Tibial artery (tissue), 4 donors: ENCODE results near the gene USP24.

ENCODE experiments used
- DNase-seq, 2 donors: peaks; one replicate each; pipeline ENCODE4 v3.0.0-alpha.2; 2019
- H3K27ac ChIP-seq, 2 donors: fragments of 200-600 bp; sonication (generic) in 1 of 2; 1 replicate in 1 of 2; 2 replicates in 1 of 2; pipeline ENCODE4 v1.5.1; 2018 to 2019; ENCODE audit warnings: mild to moderate bottlenecking in 1 of 2
- H3K27me3 ChIP-seq, 2 donors: fragments of 200-600 bp; sonication (generic) in 1 of 2; one replicate each; pipeline versions ENCODE4 v1.5.1 to v1.6.0; 2016 to 2019
- H3K36me3 ChIP-seq, 3 donors: fragments of 200-600 bp; sonication (generic) in 2 of 3; one replicate each; pipeline ENCODE4 v1.5.1; 2016 to 2019; ENCODE audit warnings: mild to moderate bottlenecking in 2 of 3
- H3K4me1 ChIP-seq, 4 donors: fragments of 200-600 bp; sonication (generic) in 2 of 4; 1 replicate in 3 of 4; 2 replicates in 1 of 4; pipeline ENCODE4 v1.5.1; 2016 to 2019
- H3K4me3 ChIP-seq, 2 donors: fragments of 200-600 bp; sonication (generic) in 1 of 2; 1 replicate in 1 of 2; 2 replicates in 1 of 2; pipeline ENCODE4 v1.5.1; 2018 to 2019; ENCODE audit warnings: mild to moderate bottlenecking in 2 of 2
- H3K9me3 ChIP-seq, 3 donors: fragments of 200-600 bp; sonication (generic) in 1 of 3; one replicate each; pipeline ENCODE4 v1.5.1; 2016 to 2019
- CTCF ChIP-seq, 2 experiments: fragments of 200-600 bp in 1 of 2; fragments of 450-650 bp in 1 of 2; IDR thresholded peaks; one replicate each; pipeline ENCODE4 v1.5.1; 2017 to 2019; ENCODE audit warnings: antibody characterized with exemption in 2 of 2, mild to moderate bottlenecking in 1 of 2, moderate library complexity in 1 of 2
- intact Hi-C: fragments of 100-400 bp; cut with DNase I; formaldehyde crosslinking; loops from one replicate; pipeline ENCODE4 v1.15.0; 2023; ENCODE audit warnings: low total_unique reads

USP24 gene

GRCh38 chr1:55215194-55216021 is at the start of gene USP24:
TSS of gene USP24 (minus strand) at chr1:55215364. CDS start at chr1:55215113, 251 bp downstream.
- Histone ChIP-seq H3K4me3 (peak within 1 kb of the TSS; percentile 84 to 93), H3K27me3 (no peaks in the 10 kb centered on the region), H3K4me1 (peaks cover 0 to 43% (median 29%) of the 10 kb centered on the region in 4 donors), H3K27ac (peak within 1 kb of the TSS; percentile 97), H3K9me3 (no peaks in the 10 kb centered on the region), H3K36me3 (no peaks in the 10 kb centered on the region)
- intact Hi-C loops: no loop called here
- DNase-seq: peak; percentile 71 to 82
- peak in 1 of 2 experiments; percentile 9 for TF ChIP-seq CTCF (IDR thresholded peaks at IDR 0.05)

- intact Hi-C loops: no loop called here
- Histone ChIP-seq H3K4me3 (no peak overlapping the region), H3K36me3 (no peaks in the 10 kb centered on the region), H3K4me1 (no peaks in the 10 kb centered on the region), H3K9me3 (no peaks in the 10 kb centered on the region), H3K27me3 (no peaks in the 10 kb centered on the region), H3K27ac (no peak overlapping the region)
- no peak for DNase-seq
- TF ChIP-seq CTCF (IDR thresholded peaks at IDR 0.05): no peak
Measured at GRCh38 chr1:55262822-55263221, 47.7 kb upstream of the USP24 start.

- no peak for TF ChIP-seq CTCF (IDR thresholded peaks at IDR 0.05)
- Histone ChIP-seq H3K9me3 (no peaks in the 10 kb centered on the region), H3K36me3 (no peaks in the 10 kb centered on the region), H3K27ac (no peak overlapping the region), H3K4me3 (no peak overlapping the region), H3K4me1 (no peaks in the 10 kb centered on the region), H3K27me3 (no peaks in the 10 kb centered on the region)
- intact Hi-C loops: no loop called here
- no peak for DNase-seq
Measured at GRCh38 chr1:55259911-55260609, 44.9 kb upstream of the USP24 start.

GRCh38 chr1:55257958-55258357 is 42.8 kb upstream of the USP24 start:
- TF ChIP-seq CTCF (IDR thresholded peaks at IDR 0.05): no peak
- intact Hi-C loops: no loop called here

GRCh38 chr1:55255901-55256300 is 40.7 kb upstream of the USP24 start:
- Histone ChIP-seq H3K27ac (no peak overlapping the region), H3K4me1 (peaks cover 0 to 7% (median 0%) of the 10 kb centered on the region in 4 donors), H3K4me3 (no peak overlapping the region), H3K36me3 (no peaks in the 10 kb centered on the region), H3K27me3 (no peaks in the 10 kb centered on the region), H3K9me3 (no peaks in the 10 kb centered on the region)
- no peak for DNase-seq
- intact Hi-C loops: no loop called here
- TF ChIP-seq CTCF (IDR thresholded peaks at IDR 0.05): no peak

More at GRCh38 chr1:55257958-55258357, 42.8 kb upstream of the USP24 start:
- no peak for DNase-seq
- H3K4me1 ChIP-seq: peaks cover 0 to 6% (median 0%) of the 10 kb centered on the region in 4 donors
- H3K9me3 ChIP-seq: no peaks in the 10 kb centered on the region
- H3K36me3 ChIP-seq: no peaks in the 10 kb centered on the region
- no peak overlapping the region for H3K4me3 ChIP-seq
- no peak overlapping the region for H3K27ac ChIP-seq
- H3K27me3 ChIP-seq: no peaks in the 10 kb centered on the region
